ENCODE results near the gene CCDC27.

DNA sequence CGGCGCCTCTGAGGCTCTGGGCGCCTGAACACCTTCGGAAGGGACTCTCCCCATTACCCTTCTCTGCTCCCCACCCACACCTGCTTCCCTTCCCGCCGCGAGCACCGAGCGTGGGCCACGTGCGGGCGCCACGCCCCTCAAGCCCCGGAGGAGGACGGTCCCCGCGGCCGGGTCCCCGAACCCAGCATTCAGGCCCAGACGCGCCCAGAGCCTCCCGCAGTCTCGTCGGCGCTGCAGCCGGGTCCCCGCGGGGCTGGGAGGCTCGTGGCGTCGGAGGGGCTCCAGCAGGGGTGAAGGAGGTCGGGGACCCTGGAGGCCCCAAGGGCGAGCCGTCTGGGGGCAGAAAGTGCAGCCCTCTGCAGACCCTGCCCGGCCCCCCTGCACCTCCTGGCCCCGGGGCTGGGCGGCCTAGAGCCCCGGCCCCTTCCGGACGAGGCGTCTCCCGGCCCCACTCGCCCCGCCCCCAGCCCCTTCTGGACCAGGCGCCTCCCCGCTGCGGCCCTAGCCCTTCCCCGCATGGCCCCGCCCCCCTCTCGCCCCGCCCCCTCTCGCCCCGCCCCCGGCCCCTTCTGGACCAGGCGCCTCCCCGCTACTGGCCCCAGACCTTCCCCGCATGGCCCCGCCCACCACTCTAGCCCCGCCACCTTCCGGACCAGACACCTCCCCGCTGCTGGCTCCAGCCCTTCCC is 19.9 kb downstream of the CCDC27 start:
- TF ChIP-seq FOXP1 (CRISPR knock-in tag; IDR thresholded peaks at IDR 0.05; ENCODE audit: borderline replicate concordance) (no peak), ATF3 (CRISPR knock-in tag; conservative IDR thresholded peaks at IDR 0.05) (no peak)
- TF ChIP-seq, protein P1, sequence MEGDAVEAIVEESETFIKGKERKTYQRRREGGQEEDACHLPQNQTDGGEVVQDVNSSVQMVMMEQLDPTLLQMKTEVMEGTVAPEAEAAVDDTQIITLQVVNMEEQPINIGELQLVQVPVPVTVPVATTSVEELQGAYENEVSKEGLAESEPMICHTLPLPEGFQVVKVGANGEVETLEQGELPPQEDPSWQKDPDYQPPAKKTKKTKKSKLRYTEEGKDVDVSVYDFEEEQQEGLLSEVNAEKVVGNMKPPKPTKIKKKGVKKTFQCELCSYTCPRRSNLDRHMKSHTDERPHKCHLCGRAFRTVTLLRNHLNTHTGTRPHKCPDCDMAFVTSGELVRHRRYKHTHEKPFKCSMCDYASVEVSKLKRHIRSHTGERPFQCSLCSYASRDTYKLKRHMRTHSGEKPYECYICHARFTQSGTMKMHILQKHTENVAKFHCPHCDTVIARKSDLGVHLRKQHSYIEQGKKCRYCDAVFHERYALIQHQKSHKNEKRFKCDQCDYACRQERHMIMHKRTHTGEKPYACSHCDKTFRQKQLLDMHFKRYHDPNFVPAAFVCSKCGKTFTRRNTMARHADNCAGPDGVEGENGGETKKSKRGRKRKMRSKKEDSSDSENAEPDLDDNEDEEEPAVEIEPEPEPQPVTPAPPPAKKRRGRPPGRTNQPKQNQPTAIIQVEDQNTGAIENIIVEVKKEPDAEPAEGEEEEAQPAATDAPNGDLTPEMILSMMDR (IDR thresholded peaks at IDR 0.05) = no peak
